Muscle layer of colon (tissue), 2 donors: ENCODE measurements around the gene AGBL1.
"Not testable (repeated sequence)": the region's sequence is repeated elsewhere in the genome, so short reads cannot be mapped to it uniquely, and the experiment has no call there.

Experiments used
- H3K27ac ChIP-seq: one replicate; pipeline ENCODE4 v1.7.0; 2013; ENCODE audit warnings: low read depth, mild to moderate bottlenecking, low read length, moderate library complexity
- H3K27me3 ChIP-seq, 2 donors: one replicate each; pipeline ENCODE4 v1.7.0; 2013; ENCODE audit warnings: low read length in 2 of 2, mild to moderate bottlenecking in 2 of 2; ENCODE audit not compliant: insufficient read depth in 2 of 2, control insufficient read depth in 1 of 2
- H3K36me3 ChIP-seq: one replicate; pipeline ENCODE4 v1.7.0; 2013; ENCODE audit warnings: mild to moderate bottlenecking, low read length; ENCODE audit not compliant: insufficient read depth
- H3K4me1 ChIP-seq: one replicate; pipeline ENCODE4 v1.7.0; 2013; ENCODE audit warnings: mild to moderate bottlenecking, low read length; ENCODE audit not compliant: insufficient read depth
- H3K4me3 ChIP-seq, 2 donors: one replicate each; pipeline ENCODE4 v1.7.0; 2013; ENCODE audit warnings: low read length in 2 of 2, low read depth in 1 of 2, mild to moderate bottlenecking in 1 of 2, moderate library complexity in 1 of 2
- H3K9ac ChIP-seq: one replicate; pipeline ENCODE4 v1.7.0; 2013; ENCODE audit warnings: low read length
- H3K9me3 ChIP-seq: one replicate; pipeline ENCODE4 v1.7.0; 2013; ENCODE audit warnings: mild to moderate bottlenecking, low read length
- donor health status: abdominal sarcoma.
- donor health status: Adenocarcinoma of cecum.

Gene AGBL1

DNA sequence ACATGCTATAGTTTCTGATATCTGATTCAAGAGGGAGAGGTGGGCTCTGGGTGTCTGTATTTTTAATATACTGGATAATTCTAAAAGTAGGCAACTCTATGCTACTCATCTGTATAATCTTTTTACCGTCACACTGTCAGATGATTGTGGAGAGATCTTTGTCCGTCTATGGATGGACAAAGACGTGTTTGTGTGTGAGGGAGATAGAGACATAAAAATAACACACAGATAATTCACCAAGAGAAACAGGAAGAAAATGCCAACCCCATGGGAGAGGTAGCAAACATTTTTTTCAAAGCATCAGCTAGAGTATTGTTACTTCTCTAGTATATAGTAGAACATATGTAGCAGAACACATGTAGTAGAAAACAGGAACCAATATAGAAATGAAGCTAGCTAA is 346.1 kb downstream of the AGBL1 start:
- H3K4me1 ChIP-seq: no peaks in the 10 kb centered on the region
- no peaks in the 10 kb centered on the region for H3K27me3 ChIP-seq
- no peak overlapping the region for H3K9ac ChIP-seq
- H3K9me3 ChIP-seq: no peaks in the 10 kb centered on the region
- H3K4me3 ChIP-seq: no peak overlapping the region
- no peaks in the 10 kb centered on the region for H3K36me3 ChIP-seq
- H3K27ac ChIP-seq: no peak overlapping the region

DNA sequence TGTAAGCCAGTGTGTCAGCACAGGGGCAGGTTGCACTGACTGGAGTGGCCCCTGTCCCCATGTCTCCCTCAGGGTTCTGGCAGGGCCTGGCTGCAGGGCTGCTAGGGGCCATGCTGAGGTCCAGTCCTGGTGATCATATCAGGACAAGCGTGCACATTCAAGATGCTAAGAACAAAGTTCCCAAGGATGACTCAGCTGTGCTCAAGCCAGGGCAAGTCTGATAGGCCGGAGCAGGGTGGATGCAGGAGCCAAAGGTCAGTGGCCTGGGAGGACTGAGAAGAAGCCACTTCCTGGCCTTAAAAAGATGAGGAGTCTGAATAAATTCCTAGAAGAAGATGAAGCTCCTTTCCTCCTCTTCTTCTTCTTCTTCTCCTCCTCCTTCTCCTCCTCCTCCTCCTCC is 353.2 kb downstream of the AGBL1 start:
- no peaks in the 10 kb centered on the region for H3K36me3 ChIP-seq
- H3K9ac ChIP-seq: no peak overlapping the region
- no peaks in the 10 kb centered on the region for H3K27me3 ChIP-seq
- no peak overlapping the region for H3K27ac ChIP-seq
- no peaks in the 10 kb centered on the region for H3K9me3 ChIP-seq
- H3K4me3 ChIP-seq: no peak overlapping the region
- H3K4me1 ChIP-seq: peaks cover 19% of the 10 kb centered on the region

DNA sequence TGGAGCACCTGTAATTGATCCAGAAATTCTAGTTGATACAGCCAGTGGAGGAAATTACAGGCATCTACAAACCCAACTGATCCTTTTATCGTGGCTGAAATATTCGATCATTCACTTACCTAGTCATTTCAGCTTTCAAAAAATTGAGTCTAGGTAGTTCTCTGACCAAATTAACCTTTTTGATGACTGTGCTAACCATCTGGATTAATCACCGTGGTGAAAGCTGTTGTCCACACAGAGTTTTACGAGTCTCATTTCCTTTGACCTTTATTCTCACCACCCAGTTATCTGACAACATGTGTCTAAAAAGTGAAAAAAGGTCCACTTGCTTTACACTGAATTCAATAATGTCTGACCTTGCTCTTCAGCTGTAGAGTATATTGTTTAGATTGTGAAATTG is 354.3 kb downstream of the AGBL1 start:
- Histone ChIP-seq H3K4me1 (peaks cover 19% of the 10 kb centered on the region), H3K4me3 (no peak overlapping the region), H3K9ac (no peak overlapping the region), H3K36me3 (no peaks in the 10 kb centered on the region), H3K27ac (no peak overlapping the region), H3K27me3 (no peaks in the 10 kb centered on the region), H3K9me3 (no peaks in the 10 kb centered on the region)

DNA sequence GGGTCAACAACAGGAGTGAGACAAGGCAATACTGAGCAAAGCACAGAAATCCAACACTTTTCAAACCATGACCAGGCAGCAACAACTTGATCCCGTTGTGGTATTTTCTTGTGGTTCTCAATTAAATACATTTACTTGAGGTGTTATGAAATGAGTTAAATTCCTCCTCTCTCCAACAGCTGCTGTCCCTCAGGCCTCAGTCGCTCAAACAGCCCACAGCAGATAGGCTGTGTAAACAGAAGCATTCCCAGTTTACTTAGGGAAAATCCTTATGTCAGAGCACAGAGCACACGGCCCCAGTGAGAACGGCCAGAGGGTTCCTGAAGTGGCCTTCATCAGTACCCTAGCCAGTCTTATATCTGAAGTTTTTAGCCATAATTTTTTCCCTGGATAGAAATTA is 359.9 kb downstream of the AGBL1 start:
- Histone ChIP-seq H3K36me3 (no peaks in the 10 kb centered on the region), H3K9ac (no peak overlapping the region), H3K4me3 (no peak overlapping the region), H3K27ac (no peak overlapping the region), H3K4me1 (peaks cover 19% of the 10 kb centered on the region), H3K9me3 (no peaks in the 10 kb centered on the region), H3K27me3 (no peaks in the 10 kb centered on the region)

DNA sequence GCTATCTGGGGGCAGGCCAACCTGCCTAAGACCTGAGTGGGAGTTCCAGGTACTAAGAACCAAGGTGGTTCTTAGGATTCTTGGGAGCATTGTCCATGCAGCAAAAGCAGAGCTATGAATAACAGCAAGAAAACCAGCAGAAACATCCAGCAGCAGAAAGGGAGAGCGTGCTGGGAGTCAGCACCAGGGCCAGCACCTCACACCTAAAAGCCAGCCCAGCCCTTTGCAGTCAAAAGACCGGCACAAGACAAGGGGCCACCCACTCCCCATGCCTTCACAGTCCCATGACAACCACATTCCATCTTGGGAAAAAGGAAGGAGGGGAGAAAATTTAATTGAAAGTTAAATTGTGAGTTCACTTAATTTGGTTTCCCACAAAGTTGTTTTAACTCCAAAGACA is 364.9 kb downstream of the AGBL1 start:
- Histone ChIP-seq H3K9ac (no peak overlapping the region), H3K27me3 (no peaks in the 10 kb centered on the region), H3K9me3 (no peaks in the 10 kb centered on the region), H3K27ac (no peak overlapping the region), H3K4me3 (no peak overlapping the region), H3K36me3 (no peaks in the 10 kb centered on the region), H3K4me1 (no peaks in the 10 kb centered on the region)

DNA sequence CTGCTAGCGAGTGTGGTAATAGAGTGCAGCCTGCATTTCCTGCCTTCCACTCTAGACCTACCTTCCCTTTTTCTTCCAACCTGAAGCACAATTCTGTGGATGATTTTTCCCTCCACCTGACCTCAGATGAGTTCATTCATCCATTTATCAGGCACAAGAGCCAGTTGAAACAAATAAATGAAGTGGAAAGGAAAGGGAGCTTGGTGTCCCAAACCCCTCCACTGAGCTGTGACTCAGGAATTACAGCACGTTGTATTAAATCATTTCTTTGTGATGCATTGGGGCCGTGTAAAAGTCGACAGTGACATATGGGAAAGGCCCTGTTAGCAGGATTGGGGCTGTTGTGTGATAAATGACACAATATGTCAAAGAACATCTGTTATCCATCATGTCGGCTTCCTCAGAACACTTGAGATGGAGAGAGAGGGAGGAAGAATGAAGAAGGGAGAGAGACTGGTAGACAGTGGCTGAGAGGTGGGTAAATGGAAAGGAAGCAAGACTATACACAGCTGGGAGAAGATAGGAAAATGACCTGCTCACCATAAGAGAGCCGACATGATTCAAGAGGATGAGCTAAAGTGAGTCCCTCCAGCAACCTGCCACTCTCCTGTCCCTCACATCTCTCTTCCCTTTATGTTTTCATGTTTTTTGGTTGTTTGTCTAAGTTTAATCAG is 366.0 kb downstream of the AGBL1 start:
- H3K9ac ChIP-seq: no peak overlapping the region
- no peaks in the 10 kb centered on the region for H3K36me3 ChIP-seq
- H3K27ac ChIP-seq: no peak overlapping the region

DNA sequence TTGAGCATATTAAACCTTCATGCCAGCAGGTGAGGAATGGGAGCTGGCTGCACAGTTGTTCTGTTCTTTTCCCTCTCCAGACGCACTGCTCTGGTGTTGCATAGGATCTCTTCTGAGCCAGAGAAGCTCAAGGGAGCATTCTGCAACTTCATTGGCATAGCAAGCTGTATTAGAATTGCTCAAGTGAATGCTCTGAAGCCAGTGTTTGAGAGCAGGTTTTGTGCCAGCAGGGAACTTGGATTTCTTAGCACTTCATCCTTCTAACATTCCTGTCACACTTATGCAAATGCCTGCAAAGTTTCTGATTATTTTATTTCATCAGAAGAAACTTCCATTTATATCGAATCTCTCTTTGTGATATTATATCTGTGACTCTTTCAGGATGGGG is 366.6 kb downstream of the AGBL1 start:
- Histone ChIP-seq H3K27me3 (no peaks in the 10 kb centered on the region), H3K4me1 (no peaks in the 10 kb centered on the region), H3K27ac (no peak overlapping the region), H3K4me3 (no peak overlapping the region), H3K9ac (no peak overlapping the region), H3K9me3 (no peaks in the 10 kb centered on the region), H3K36me3 (no peaks in the 10 kb centered on the region)

More for the DNA sequence above, 366.0 kb downstream of the AGBL1 start:
- H3K4me3 ChIP-seq: no peak overlapping the region
- H3K9me3 ChIP-seq: no peaks in the 10 kb centered on the region
- no peaks in the 10 kb centered on the region for H3K27me3 ChIP-seq
- no peaks in the 10 kb centered on the region for H3K4me1 ChIP-seq

DNA sequence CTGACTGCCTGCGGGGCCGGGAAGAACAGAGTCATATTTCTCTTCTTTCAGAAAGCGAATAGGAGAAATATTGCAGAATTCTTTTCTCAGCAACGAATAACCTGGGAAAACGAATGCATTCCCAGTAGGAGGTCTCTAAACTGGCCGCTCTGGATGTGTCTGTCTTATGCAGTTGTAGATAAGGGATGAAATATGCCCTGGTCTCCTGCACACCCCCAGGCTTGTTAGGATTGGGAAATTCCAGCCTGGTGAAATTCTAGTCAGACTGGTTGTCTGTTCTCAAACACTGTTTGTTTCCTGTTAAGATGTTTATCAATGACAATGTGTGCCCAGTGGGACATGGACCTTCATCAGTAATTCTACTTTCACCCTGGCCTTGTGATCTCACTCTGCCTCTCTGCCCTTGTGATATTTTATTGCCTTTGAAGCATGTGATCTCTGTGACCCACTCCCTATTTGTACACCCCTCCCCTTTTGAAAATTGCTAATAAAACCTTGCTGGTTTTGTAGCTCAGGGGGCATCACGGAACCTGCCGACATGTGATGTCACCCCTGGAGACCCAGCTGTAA is 385.9 kb downstream of the AGBL1 start:
- not testable (repeated sequence) for H3K4me1 ChIP-seq, H3K4me3 ChIP-seq, H3K9ac ChIP-seq, H3K9me3 ChIP-seq, H3K27me3 ChIP-seq, H3K36me3 ChIP-seq, H3K27ac ChIP-seq

DNA sequence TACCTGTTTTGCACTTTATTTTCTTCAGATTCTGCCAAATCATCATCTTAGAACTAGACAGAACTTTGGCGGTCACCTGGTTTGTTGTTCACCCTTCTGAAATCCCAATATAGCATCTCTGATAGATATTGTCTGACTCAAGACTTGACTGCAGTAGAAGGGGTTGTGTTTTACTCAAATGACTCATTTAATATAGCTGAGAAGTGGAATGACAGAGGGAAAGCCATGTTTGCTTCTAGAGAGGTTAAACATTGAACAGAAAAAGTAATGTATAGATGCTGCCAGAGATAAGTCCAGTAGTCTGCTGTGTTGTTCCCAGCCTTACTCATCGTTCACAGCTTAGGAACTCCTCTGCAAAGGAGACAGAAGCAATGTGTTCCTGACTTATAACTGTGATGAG is 402.0 kb downstream of the AGBL1 start:
- Histone ChIP-seq H3K4me3 (no peak overlapping the region), H3K9me3 (no peaks in the 10 kb centered on the region), H3K4me1 (no peaks in the 10 kb centered on the region), H3K27ac (no peak overlapping the region), H3K27me3 (no peaks in the 10 kb centered on the region), H3K9ac (no peak overlapping the region), H3K36me3 (no peaks in the 10 kb centered on the region)

DNA sequence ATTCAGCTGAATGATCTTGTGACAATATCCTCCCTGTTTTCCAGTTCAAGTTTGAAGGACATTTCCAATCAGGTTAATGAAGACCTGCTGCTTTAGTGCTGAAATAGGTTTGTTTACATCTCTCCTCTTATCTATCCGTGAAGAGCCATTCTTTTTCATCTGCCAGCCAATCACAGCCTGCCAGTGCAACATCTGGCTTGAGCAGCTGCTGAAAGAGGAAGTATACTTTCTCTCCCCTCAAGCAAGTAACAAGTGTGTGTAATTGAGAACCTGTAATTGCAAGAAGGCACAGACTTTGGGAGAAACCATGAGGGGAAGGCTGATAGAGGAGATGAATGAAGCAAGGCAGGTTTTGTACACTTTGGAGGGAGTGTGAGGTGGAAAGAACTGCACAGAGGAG is 404.3 kb downstream of the AGBL1 start:
- no peaks in the 10 kb centered on the region for H3K4me1 ChIP-seq
- H3K9me3 ChIP-seq: no peaks in the 10 kb centered on the region
- H3K27ac ChIP-seq: no peak overlapping the region
- no peak overlapping the region for H3K4me3 ChIP-seq
- no peaks in the 10 kb centered on the region for H3K27me3 ChIP-seq
- H3K36me3 ChIP-seq: no peaks in the 10 kb centered on the region
- H3K9ac ChIP-seq: no peak overlapping the region

DNA sequence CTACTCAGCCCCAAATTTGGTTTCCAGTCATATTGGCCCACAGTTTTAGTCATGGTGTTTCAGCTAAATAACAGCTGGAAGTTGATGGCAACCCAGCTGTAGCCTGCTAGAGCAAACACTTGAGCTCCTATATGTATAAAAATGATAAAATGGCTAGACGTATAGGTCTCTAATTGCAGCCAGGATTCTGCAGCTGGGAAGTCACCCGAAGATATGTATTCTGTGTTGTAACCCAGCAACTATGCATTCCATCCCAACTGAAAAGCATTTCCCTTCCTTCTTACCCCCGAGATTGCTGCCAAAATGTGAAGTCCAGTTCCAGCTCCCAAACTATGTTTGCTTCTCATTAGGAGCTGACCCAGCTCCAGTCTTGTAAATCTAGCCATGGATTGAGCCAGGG is 408.4 kb downstream of the AGBL1 start:
- H3K4me3 ChIP-seq: no peak overlapping the region

DNA sequence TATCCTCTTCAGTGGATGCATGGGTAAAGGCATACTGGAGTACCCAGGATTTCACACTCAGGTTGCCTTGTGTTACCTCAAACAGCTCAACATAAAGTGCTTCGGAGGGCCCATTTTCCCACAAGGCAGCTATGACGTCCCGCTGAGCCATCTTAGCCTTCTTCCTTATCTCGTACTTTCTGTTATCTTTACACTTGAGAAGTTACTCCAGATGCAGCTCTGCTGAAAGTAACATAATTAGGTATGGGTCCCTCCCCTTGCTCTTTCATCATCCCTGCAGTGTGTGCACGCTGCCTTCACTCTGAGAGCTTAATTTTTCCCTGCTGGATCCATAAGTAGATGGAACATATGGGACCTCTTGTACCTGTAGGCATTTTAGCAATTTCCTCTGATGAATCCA is 410.3 kb downstream of the AGBL1 start:
- Histone ChIP-seq H3K4me1 (no peaks in the 10 kb centered on the region), H3K9ac (no peak overlapping the region), H3K27ac (no peak overlapping the region), H3K36me3 (no peaks in the 10 kb centered on the region), H3K9me3 (no peaks in the 10 kb centered on the region), H3K4me3 (no peak overlapping the region), H3K27me3 (no peaks in the 10 kb centered on the region)

More for the DNA sequence above, 408.4 kb downstream of the AGBL1 start:
- no peaks in the 10 kb centered on the region for H3K9me3 ChIP-seq
- H3K27ac ChIP-seq: no peak overlapping the region
- H3K27me3 ChIP-seq: no peaks in the 10 kb centered on the region
- no peaks in the 10 kb centered on the region for H3K36me3 ChIP-seq
- H3K4me1 ChIP-seq: no peaks in the 10 kb centered on the region
- no peak overlapping the region for H3K9ac ChIP-seq
